Measurements from ENCODE around the gene RNF26. TPM values are rescaled to one million over a fixed set of nuclear protein-coding genes. Genes with fewer than 3 reads are reported as not detected.

The RNF26 gene
- total and polyA plus RNA-seq, 2 donors (not counting 3 experiments of a cell fraction or from before 2014, with no cell fraction given): 40.1 to 43.8 TPM

- Histone ChIP-seq H3K9me1 (replicated peaks; ENCODE audit: control insufficient read depth, extremely low read depth, insufficient read depth, low read length) (no peaks in the 10 kb centered on the region), H3K9me3 (replicated peaks; ENCODE audit: control insufficient read depth, insufficient read depth, low read length) (no peaks in the 10 kb centered on the region), H3K27ac (ENCODE audit: insufficient read depth, low read depth, low read length) (no peak overlapping the region), H3K4me1 (ENCODE audit: control insufficient read depth, extremely low read depth, insufficient read depth, low read length) (peaks cover 44% of the 10 kb centered on the region), H3K36me3 (ENCODE audit: control insufficient read depth in 2 of 2, extremely low read depth in 1 of 2, insufficient read depth in 2 of 2, low read length in 2 of 2) (no peaks in the 10 kb centered on the region), H3K9ac (replicated peaks; ENCODE audit: extremely low read depth, insufficient read depth, low read length) (no peak overlapping the region), H3K79me2 (ENCODE audit: control insufficient read depth, insufficient read depth, low read length) (no peaks in the 10 kb centered on the region), H3K27me3 (ENCODE audit: control insufficient read depth in 2 of 2, insufficient read depth in 2 of 2, low read length in 2 of 2) (no peaks in the 10 kb centered on the region), H4K20me1 (replicated peaks; ENCODE audit: control insufficient read depth, extremely low read depth, insufficient read depth, low read length) (no peaks in the 10 kb centered on the region), H3K4me2 (ENCODE audit: insufficient read depth, low read length) (no peak overlapping the region), H3K4me3 (replicated peaks in 1 of 3; ENCODE audit: insufficient read depth in 1 of 3, low read depth in 1 of 3, low read length in 3 of 3) (no peak overlapping the region), H2AFZ (ENCODE audit: low read depth, low read length) (no peak overlapping the region)
- FAIRE-seq (no peak), DNase-seq (ENCODE audit: low read depth, low spot score) (no peak)
- no TSS peak for BruUV-seq (replicated peaks)
- intact Hi-C loops (cut with micrococcal nuclease): loop anchor here (1.0 kb wide), 5 partner anchors 8 to 178 kb away; partner anchors contain the start of genes CBL and NLRX1
- CTCF ChIA-PET: interaction anchor here (0.7 to 15.9 kb wide), 21 partner anchors 8 to 258 kb away, joined by 3 to 301 read pairs (median 4); partner anchors contain the start of genes C1QTNF5, CBL, DPAGT1 and NLRX1
- TF ChIP-seq POLR2AphosphoS5 (IDR thresholded peaks at IDR 0.05; ENCODE audit: insufficient read depth, low read depth, low read length) (no peak), MYC (IDR thresholded peaks at IDR 0.05; ENCODE audit: low read depth, low read length) (no peak), GATA2 (IDR thresholded peaks at IDR 0.05; ENCODE audit: insufficient read depth, insufficient read length, low read depth, low read length) (no peak), MAX (IDR thresholded peaks at IDR 0.05; ENCODE audit: insufficient read depth, insufficient read length) (no peak), POLR2A (IDR thresholded peaks at IDR 0.05; ENCODE audit: low read depth, low read length) (no peak), FOS (IDR thresholded peaks at IDR 0.05; ENCODE audit: borderline replicate concordance, insufficient read depth, low read length) (no peak), JUN (IDR thresholded peaks at IDR 0.05; ENCODE audit: borderline replicate concordance, insufficient read depth, insufficient read length, low read depth) (no peak), EZH2 (IDR thresholded peaks at IDR 0.05; ENCODE audit: borderline replicate concordance, low read depth, low read length, severe bottlenecking) (no peak), CTCF (IDR thresholded peaks at IDR 0.05; ENCODE audit: extremely low read depth in 1 of 2, insufficient read depth in 1 of 2, low read depth in 1 of 2, low read length in 2 of 2) (no peak)
- dilution Hi-C loops (cut with MboI; ENCODE audit: extremely low pct_ligation_motif_present, low sequenced_read_pairs): no loop called here
- POLR2A ChIA-PET: interaction anchor here (0.6 kb wide), 1 partner anchor 15 kb away, joined by 3 read pairs; no protein-coding TSS in a partner anchor
Measured at GRCh38 chr11:119322921-119323531, 11.3 kb upstream of the RNF26 start.
